Posterior vena cava (tissue), 2 donors: ENCODE measurements around the gene SCAF1. TPM values are rescaled to one million over a fixed set of nuclear protein-coding genes. Genes with fewer than 3 reads are reported as not detected.

Source experiments
- DNase-seq: peaks from one replicate; pipeline ENCODE4 v3.0.0-alpha.2; 2020; ENCODE audit warnings: low spot score
- intact Hi-C, 2 donors: fragments of 100-400 bp; cut with DNase I; formaldehyde crosslinking; loops; one replicate each; pipeline versions ENCODE4 v1.14.1 to v1.14.2; 2022 to 2023
- long read RNA-seq, 2 donors: library from polyadenylated mRNA; unstranded; transcript quantifications; one replicate each; pipeline ENCODE4 v2.0.0, GENCODE V29; 2020 to 2021
- total RNA-seq, 2 donors: library from RNA; stranded (reverse); fragmentation: NEBNext Ultra II Directional; extraction: Animal tissue kit (Norgen Biotek cat#: 25700); gene quantifications; one replicate each; pipeline ENCODE4 v1.2.1, GENCODE V29; 2021
- donor health status: DM: yes; HTN: yes; CAD: no.
- donor health status: DM: yes; HTN: yes; CAD: no.

SCAF1 gene, protein sequence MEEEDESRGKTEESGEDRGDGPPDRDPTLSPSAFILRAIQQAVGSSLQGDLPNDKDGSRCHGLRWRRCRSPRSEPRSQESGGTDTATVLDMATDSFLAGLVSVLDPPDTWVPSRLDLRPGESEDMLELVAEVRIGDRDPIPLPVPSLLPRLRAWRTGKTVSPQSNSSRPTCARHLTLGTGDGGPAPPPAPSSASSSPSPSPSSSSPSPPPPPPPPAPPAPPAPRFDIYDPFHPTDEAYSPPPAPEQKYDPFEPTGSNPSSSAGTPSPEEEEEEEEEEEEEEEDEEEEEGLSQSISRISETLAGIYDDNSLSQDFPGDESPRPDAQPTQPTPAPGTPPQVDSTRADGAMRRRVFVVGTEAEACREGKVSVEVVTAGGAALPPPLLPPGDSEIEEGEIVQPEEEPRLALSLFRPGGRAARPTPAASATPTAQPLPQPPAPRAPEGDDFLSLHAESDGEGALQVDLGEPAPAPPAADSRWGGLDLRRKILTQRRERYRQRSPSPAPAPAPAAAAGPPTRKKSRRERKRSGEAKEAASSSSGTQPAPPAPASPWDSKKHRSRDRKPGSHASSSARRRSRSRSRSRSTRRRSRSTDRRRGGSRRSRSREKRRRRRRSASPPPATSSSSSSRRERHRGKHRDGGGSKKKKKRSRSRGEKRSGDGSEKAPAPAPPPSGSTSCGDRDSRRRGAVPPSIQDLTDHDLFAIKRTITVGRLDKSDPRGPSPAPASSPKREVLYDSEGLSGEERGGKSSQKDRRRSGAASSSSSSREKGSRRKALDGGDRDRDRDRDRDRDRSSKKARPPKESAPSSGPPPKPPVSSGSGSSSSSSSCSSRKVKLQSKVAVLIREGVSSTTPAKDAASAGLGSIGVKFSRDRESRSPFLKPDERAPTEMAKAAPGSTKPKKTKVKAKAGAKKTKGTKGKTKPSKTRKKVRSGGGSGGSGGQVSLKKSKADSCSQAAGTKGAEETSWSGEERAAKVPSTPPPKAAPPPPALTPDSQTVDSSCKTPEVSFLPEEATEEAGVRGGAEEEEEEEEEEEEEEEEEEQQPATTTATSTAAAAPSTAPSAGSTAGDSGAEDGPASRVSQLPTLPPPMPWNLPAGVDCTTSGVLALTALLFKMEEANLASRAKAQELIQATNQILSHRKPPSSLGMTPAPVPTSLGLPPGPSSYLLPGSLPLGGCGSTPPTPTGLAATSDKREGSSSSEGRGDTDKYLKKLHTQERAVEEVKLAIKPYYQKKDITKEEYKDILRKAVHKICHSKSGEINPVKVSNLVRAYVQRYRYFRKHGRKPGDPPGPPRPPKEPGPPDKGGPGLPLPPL
- 10 to 100 TPM; 43.5 to 55.1 TPM for total RNA-seq
- long read RNA-seq, donor 1, partial matches to known transcripts: 20 of 21 reads
- long read RNA-seq, donor 1, other reads (novel, unspliced or antisense): 1 of 21 reads
- long read RNA-seq, donor 2, partial matches to known transcripts: 10 of 10 reads
- long read RNA-seq, donor 2, other reads (novel, unspliced or antisense): 0 of 10 reads

DNA sequence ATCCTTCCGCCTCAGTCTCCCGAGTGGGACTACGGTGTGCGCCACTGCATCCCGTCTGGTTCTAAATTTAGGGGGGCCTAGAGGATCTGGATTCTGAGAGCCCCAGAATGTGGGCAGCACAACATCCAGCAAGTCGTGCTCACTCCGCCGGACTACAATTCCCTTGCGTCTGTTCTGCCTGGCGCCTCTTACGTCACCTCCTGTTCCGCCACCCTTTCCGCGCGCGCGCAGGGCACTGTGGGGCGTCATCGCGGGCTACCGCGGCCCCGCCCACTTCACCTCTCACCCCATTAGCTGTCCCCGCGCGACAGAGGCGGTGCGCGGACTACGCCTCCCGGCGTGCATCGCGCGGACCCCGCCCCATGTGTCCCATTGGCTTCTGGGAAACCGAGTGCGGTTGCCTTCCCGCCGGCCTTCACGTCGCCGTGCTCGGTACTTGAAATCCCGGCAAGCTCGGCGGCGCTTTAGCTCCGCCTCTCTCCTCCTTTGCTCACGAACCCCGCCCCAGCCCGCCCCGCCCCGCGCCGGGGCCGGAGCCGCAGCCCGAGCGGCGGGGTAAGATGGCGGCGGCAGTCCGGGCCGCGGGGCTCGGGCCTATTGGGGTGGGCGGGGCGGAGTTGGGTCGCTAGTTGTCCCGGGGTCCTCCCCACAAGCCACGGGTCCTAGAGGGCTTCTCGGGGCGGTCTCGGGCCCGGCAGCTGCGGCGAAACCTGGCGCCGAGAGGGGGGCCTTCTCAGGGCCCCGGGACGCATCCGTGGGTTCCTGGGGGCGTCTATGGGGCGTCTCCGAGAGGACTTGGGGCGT is at the start of gene SCAF1:
SCAF1 (plus strand) TSS at position 522 of the 804 bp plus-strand sequence. CDS start 2,818 bp downstream, outside the sequence.
- DNase-seq: peak; percentile 100
- intact Hi-C loops: no loop called here

DNA sequence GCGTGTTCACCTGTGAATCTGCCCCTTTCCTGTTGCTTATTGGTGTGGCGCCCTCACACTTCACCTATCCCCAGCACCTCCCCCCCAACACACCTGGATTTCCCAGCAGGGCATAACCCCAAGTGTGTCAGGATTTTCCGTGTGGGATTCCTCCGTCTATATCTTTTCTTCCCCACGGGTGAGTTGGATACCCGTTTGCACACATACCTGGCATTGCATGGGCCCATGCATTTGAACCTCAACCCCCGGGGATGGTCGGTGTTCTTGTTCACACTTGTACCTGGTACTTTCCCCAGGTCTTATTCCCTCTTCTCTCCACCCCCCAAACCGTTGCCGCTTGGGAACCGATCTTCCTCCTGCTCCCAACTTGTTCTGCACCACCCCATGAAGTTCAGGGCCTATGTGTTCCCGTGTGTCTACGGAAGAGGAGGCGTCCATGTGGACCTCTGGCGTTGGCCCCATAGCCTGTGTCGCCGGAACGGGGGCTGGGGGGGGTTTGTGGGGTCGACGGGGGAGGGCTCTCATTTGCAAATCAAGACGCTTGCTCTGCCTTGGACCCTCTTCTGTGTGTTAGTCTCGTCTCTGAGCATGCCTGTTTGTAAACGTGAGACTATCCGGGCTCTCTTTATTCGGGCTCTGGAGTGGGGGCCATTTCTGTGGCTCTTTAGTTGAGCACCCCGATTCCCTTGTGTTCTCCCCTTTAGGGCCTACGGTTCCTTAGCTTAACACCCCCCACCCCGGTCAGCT is 49.4 kb upstream of the SCAF1 start:
- DNase-seq: no peak
- intact Hi-C loops: loop anchor here (5.0 kb wide), 1 partner anchor 45 kb away; no protein-coding TSS in a partner anchor

DNA sequence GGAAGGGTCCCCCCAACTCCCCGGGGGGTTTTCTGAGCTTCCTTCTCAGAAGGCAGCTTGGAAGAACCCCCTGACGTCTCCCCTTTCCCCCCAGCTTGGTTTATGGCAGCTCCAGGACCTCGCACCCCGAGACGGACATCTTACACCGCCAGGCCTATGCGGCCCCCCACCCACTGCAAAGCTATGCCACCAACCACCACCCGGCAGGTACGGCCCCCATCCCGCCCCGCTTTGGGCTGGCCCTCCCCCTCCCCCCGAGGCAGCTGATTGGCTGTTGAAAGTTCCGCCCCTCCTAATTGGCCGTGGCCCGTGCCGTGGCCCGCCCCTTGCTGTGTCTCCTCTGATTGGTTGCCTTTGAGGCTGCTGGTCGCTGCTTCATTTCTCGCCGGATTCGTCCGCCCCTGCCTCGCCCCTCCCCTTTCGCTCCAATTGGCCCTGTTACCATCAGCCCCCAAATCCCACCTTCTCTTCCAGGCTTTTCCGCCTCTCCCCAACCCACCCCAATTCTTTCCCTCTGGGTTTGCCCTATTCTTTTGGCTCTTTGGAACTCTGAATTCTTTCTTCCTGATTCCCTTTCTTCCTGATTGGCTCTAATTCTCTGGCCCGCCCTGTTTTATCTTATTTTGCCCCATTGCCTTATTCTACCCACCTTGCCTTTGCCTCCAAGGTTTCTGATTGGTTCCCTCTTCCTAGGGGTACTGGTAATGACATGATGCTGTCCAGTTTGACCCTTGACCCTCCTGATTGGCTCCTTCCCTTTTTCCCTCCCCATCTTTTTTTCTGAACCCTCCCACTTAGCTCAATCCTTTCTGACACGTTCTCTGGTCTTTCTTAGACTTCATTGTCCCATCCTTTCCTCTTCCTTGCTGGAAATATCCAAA is 48.5 kb upstream of the SCAF1 start:
- intact Hi-C loops: loop anchor here (5.0 kb wide), 1 partner anchor 44 kb away; no protein-coding TSS in a partner anchor

DNA sequence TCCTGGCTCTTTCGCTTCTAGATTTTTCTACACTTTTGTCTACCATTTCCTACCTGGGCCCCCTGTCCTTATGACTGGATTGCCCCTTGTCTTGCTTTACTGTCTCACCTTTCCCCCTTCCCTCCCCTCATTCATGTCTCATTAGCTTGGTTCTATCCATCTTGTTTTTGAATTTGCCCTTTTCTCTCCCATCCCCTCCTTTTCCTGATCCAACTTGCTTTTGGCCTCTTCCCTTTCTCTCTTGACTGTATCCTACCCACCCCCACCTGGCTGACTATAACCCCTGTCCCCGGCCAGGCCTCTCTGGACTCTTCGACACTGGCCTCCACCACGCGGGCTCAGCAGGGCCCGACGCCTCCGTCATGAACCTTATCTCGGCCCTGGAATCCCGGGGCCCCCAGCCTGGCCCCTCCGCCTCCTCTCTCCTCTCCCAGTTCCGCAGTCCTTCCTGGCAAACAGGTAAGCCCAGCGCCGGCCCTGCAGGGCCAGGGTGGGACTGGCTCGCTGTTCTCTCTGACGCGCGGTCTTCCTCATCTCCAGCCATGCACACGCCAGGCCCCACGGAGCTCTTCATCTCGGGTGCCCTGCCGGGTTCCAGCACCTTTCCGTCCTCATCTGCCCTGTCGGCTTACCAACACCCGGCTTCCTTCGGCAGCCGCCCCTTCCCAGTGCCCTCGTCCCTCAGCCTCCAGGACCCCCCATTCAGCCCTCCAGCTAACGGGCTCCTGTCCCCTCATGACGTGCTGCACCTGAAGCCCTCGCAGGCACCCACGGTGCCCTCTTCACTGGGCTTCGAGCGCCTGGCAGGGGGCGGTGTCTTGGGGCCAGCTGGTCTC is 47.6 kb upstream of the SCAF1 start:
- intact Hi-C loops: loop anchor here (5.0 kb wide), 1 partner anchor 43 kb away; no protein-coding TSS in a partner anchor
- DNase-seq: no peak

More for the DNA sequence above, 48.5 kb upstream of the SCAF1 start:
- DNase-seq: peak; percentile 98

DNA sequence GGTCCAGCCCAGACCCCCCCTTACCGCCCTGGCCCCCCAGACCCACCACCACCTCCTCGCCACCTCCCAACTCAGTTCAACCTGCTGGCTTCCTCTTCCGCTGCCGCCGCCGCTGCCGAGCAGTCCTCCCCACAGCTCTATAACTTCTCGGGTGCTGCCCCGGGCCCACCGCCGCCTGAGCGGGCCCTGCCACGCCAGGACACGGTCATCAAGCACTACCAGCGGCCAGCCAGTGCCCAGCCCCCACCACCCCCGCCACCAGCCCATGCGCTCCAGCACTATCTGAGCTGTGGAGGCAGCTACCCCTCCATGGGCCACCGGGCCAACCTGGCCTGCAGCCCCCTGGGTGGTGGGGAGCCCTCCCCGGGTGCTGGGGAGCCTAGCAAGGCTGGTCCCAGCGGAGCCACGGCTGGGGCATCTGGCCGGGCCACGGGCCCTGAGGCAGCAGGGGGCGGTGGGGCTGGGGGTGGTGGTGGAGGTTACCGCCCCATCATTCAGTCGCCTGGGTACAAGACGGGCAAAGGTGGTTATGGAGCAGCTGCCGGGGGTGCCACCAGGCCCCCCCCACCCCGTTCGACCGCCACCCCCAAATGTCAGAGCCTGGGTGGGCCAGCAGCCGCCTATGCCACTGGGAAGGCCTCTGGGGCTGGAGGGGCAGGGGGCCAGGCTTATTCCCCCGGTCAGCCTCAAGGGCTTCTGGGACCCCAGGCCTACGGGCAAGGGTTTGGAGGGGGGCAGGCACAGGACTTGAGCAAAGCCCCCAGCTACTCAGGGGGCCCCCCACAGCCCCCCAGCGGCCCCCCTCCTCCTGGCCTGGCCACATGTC is 46.8 kb upstream of the SCAF1 start:
- DNase-seq: no peak
- intact Hi-C loops: loop anchor here (5.0 kb wide), 1 partner anchor 42 kb away; no protein-coding TSS in a partner anchor

DNA sequence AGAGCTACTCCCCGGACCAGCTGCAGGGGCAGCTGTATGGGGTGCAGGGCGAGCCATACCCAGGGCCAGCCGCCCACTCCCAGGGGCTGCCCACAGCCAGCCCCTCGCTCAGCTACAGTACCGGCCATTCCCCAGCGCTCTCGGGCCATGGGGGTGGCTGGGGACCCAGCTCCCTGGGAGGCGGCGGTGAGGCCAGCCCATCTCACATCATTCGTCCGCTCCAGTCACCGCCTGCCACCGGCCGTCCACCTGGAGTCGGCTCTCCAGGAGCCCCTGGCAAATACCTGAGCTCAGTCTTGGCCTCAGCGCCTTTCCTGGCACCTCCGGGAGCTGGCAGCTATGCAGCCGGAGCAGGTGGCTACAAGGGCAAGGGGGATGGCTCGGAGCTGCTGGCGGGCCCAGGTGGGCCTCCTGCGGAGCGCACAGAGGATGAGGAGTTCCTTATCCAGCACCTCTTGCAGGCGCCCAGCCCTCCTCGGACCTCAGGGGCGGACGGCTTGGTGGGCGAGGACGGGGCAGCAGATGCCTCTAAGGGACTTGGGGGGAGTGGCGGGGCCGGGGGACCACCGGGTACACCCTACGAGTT is 46.1 kb upstream of the SCAF1 start:
- DNase-seq: no peak
- intact Hi-C loops: no loop called here

DNA sequence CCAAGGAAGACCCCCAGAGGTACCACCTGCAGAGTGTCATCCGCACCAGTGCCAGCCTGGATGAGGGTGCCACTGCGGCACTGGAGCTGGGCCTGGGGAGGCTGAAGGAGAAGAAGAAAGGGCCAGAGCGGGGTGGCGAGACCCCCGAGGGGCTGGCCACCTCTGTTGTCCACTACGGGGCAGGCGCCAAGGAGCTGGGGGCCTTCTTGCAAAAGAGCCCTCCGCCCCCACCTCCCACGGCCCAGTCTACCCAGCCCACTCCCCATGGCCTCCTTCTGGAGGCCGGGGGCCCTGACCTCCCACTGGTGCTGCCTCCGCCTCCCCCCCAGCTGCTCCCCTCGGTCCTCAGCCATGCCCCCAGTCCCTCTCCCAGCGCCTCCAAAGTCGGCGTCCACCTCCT is 45.6 kb upstream of the SCAF1 start:
- no peak for DNase-seq
- intact Hi-C loops: no loop called here

DNA sequence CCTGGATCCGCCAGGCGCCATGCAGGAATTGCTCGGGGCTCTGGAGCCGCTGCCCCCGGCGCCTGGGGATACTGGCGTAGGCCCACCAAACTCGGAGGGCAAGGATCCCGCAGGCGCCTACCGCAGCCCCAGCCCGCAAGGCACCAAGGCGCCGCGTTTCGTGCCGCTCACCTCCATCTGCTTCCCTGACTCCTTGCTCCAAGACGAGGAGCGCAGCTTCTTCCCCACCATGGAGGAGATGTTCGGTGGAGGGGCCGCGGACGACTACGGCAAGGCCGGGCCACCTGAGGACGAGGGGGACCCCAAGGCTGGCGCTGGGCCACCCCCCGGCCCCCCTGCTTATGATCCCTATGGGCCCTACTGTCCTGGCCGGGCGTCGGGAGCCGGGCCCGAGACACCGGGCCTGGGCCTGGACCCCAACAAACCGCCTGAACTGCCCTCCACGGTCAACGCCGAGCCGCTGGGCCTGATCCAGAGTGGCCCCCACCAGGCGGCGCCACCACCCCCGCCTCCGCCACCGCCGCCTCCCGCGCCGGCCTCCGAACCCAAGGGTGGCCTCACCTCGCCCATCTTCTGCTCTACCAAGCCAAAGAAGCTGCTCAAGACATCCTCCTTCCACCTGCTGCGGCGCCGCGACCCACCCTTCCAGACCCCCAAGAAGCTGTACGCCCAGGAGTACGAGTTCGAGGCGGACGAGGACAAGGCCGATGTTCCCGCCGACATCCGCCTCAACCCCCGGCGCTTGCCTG is 44.9 kb upstream of the SCAF1 start:
- no peak for DNase-seq
- intact Hi-C loops: no loop called here

DNA sequence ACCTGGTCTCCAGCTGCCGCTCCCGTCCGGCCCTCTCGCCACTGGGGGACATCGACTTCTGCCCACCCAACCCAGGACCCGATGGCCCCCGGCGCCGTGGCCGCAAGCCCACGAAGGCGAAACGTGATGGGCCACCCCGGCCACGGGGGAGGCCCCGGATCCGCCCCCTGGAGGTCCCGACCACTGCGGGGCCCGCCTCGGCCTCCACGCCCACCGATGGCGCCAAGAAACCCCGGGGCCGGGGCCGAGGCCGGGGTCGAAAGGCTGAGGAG is 44.4 kb upstream of the SCAF1 start:
- DNase-seq: no peak
- intact Hi-C loops: no loop called here

DNA sequence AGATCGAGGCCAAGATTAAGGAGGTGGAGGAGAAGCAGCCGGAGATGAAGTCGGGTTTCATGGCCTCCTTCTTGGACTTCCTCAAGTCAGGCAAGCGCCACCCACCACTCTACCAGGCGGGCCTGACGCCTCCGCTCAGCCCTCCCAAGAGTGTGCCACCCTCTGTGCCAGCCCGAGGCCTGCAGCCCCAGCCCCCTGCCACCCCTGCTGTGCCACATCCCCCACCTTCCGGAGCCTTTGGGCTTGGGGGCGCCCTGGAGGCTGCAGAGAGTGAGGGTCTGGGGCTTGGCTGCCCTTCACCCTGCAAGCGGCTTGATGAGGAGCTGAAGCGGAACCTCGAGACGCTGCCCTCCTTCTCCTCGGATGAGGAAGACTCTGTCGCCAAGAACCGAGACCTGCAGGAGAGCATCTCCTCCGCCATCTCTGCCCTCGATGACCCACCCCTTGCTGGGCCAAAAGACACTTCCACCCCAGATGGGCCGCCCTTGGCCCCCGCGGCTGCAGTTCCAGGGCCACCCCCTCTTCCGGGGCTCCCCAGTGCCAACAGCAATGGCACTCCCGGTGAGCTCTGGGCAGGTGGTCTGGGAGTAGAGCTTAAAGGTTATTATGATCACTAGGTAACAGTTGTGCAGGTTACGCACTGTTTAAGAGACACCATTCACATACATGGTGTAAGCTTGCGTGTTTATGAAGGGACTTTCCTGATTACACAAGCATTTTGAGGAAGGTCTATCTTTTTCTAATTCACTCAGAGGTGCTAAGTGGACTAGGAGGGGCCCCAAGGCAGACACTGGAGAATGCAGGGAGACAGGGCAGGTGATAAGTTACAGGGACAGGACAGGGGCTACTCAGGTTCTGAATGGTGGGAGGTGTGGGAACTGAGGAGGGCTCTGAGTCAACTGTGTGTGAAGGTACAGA is 42.4 kb upstream of the SCAF1 start:
- DNase-seq: no peak
- intact Hi-C loops: no loop called here

DNA sequence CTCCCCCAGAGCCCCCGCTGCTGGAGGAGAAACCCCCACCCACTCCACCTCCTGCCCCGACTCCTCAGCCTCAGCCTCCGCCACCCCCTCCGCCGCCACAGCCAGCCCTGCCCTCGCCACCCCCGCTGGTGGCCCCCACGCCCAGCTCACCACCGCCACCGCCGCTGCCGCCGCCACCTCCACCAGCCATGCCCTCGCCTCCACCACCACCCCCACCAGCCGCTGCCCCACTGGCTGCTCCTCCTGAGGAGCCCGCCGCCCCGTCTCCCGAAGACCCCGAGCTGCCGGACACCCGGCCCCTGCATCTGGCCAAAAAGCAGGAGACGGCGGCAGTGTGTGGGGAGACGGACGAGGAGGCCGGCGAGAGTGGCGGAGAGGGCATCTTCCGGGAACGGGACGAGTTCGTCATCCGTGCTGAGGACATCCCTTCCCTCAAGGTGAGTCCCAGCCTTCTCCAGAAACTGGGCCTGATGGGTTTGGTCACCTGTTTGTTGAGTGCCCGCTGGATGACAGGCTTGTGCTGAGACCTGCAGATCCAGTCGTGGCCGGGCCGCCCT is 40.4 kb upstream of the SCAF1 start:
- intact Hi-C loops: no loop called here
- DNase-seq: no peak

DNA sequence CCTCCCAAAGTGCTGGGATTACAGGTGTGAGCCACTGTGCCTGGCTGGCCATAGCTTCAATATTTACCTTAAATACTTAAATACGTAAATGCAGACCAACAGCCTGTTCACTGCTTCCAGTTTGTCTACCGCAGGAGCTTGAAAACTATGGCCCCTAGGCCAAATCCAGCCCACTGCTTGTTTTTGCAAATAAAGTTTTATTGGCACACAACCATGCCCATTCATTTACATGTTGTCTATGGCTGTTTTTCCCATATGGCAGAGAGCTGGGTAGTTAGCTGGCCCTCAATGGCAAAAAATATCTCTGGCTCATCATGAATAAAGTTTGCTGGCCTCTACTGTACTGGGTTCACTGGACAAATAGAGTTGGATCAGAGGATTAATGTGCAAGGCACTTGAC is 39.2 kb upstream of the SCAF1 start:
- DNase-seq: no peak
- intact Hi-C loops: no loop called here

DNA sequence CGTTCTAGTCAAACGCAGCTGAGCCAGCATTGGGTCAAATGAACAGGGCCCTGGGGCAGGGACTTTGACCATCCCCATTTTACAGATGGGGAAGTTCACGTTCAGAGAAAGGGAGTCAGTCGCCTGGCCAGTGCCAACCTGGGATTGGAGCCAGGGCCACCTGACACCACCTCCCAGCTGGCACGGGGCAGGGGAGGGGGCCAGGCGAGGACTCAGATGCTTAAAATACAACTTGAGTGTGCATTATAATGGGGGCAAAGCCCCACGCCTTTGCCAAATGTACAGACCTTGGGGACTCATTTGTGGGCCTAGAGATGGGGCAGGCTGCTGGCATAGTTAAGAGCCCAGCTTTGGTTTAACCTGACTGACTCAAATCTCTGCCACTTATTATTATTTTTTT is 36.4 kb upstream of the SCAF1 start:
- intact Hi-C loops: no loop called here
- DNase-seq: no peak
